H1 (cell line): Measurements from ENCODE around the gene GLB1L3. TPM values are rescaled to one million over a fixed set of nuclear protein-coding genes. Genes with fewer than 3 reads are reported as not detected.

Source experiments
- HDAC2 ChIP-seq, 2 experiments: fragments of 300-600 bp in 1 of 2; sonication (generic) in 1 of 2; IDR thresholded peaks; 2 replicates each; pipeline ENCODE4 v1.6.1; 2011 to 2012; ENCODE audit warnings: low read depth in 2 of 2, low read length in 2 of 2, mild to moderate bottlenecking in 2 of 2, moderate library complexity in 2 of 2, borderline replicate concordance in 1 of 2, inconsistent platforms in 1 of 2
- polyA plus RNA-seq, 7 experiments: library from polyadenylated mRNA; depleted of rRNA in 3 of 7; stranded (reverse) in 5 of 7; unstranded in 2 of 7; fragments of >200 nt in 5 of 7; fragments of 200-250 nt in 2 of 7; gene quantifications; 1 replicate in 5 of 7; 2 replicates in 1 of 7; 4 replicates in 1 of 7; pipeline versions ENCODE4 v1.2.1 to v1.2.3, GENCODE V29; 2011 to 2013; ENCODE audit warnings: missing spikeins in 2 of 7, mixed read lengths in 2 of 7
- total RNA-seq: library from RNA; stranded (reverse); fragmentation: NEBNext Ultra II Directional; extraction: Animal tissue kit (Norgen Biotek cat#: 25700); gene quantifications from 2 replicates; pipeline ENCODE4 v1.2.1, GENCODE V29; 2021
- TF ChIP-seq, protein P1 (sequence below), 3 experiments: IDR thresholded peaks; 1 replicate in 2 of 3; 2 replicates in 1 of 3; pipeline versions ENCODE4 v1.5.1 to v1.6.1; 2011; ENCODE audit warnings: low read length in 3 of 3, mild to moderate bottlenecking in 3 of 3, inconsistent platforms in 2 of 3, low read depth in 1 of 3, moderate library complexity in 1 of 3; ENCODE audit not compliant: insufficient read depth in 1 of 3; ENCODE audit errors: control extremely low read depth in 1 of 3
- TF ChIP-seq, protein P2 (sequence below): IDR thresholded peaks from 2 replicates; pipeline ENCODE4 v1.6.1; 2011; ENCODE audit warnings: low read depth, mild to moderate bottlenecking, low read length; ENCODE audit not compliant: insufficient read depth

GLB1L3 gene
- total and polyA plus RNA-seq, 2 of the 8 experiments (the other 6 are each of a cell fraction or from before 2014, with no cell fraction given): 14.9 to 33.2 TPM

DNA sequence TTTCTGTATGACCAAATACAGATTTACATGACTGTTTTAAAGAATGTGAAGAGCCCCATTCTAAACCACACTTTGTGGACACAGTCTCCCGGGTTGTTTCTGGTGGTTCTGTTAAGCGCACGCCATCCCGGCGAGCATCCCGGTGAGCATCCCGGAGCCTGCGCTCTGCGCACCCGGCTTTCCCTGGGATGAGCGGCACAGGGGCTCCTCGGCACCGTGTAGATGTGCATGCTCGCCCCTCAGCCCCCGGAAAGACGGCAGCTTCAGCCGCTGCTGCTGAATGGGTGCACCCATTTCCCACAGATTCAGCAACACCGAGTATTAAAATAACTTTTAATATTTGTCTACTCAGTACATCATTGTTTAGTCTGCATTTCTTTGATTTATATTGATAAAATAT is 91.6 kb downstream of the GLB1L3 start (continued):
- TF ChIP-seq, protein P1, sequence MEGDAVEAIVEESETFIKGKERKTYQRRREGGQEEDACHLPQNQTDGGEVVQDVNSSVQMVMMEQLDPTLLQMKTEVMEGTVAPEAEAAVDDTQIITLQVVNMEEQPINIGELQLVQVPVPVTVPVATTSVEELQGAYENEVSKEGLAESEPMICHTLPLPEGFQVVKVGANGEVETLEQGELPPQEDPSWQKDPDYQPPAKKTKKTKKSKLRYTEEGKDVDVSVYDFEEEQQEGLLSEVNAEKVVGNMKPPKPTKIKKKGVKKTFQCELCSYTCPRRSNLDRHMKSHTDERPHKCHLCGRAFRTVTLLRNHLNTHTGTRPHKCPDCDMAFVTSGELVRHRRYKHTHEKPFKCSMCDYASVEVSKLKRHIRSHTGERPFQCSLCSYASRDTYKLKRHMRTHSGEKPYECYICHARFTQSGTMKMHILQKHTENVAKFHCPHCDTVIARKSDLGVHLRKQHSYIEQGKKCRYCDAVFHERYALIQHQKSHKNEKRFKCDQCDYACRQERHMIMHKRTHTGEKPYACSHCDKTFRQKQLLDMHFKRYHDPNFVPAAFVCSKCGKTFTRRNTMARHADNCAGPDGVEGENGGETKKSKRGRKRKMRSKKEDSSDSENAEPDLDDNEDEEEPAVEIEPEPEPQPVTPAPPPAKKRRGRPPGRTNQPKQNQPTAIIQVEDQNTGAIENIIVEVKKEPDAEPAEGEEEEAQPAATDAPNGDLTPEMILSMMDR (IDR thresholded peaks at IDR 0.05; ENCODE audit: control extremely low read depth in 1 of 3, insufficient read depth in 1 of 3, low read depth in 1 of 3, low read length in 3 of 3): no peak
- TF ChIP-seq, protein P2, sequence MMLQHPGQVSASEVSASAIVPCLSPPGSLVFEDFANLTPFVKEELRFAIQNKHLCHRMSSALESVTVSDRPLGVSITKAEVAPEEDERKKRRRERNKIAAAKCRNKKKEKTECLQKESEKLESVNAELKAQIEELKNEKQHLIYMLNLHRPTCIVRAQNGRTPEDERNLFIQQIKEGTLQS: no peak
- TF ChIP-seq HDAC2 (IDR thresholded peaks at IDR 0.05; ENCODE audit: borderline replicate concordance in 1 of 2, low read depth in 2 of 2, low read length in 2 of 2): no peak

Other genes starting within 250 kb of the GLB1L3 start
- gene JAM3, start 207.3 kb upstream of the GLB1L3 start, total RNA-seq: 40.3 and 42.8 TPM in 2 replicates
- gene JAM3, start 207.3 kb upstream of the GLB1L3 start, polyA plus RNA-seq (2011; rRNA removed): 17.8 and 19.6 TPM in 2 replicates
- 50.3 and 55.2 TPM in 2 replicates for gene NCAPD3, start 52.4 kb upstream of the GLB1L3 start, total RNA-seq
- gene NCAPD3, start 52.4 kb upstream of the GLB1L3 start, polyA plus RNA-seq (2011; rRNA removed): 26.5 and 27.1 TPM in 2 replicates
- gene VPS26B, start 51.7 kb upstream of the GLB1L3 start, total RNA-seq: 26.8 and 27.0 TPM in 2 replicates
- gene VPS26B, start 51.7 kb upstream of the GLB1L3 start, polyA plus RNA-seq (2011; rRNA removed): 18.3 and 19.6 TPM in 2 replicates
- gene THYN1, start 23.0 kb upstream of the GLB1L3 start, total RNA-seq: 95.1 and 95.4 TPM in 2 replicates
- 41.3 and 77.3 TPM in 2 replicates for gene THYN1, start 23.0 kb upstream of the GLB1L3 start, polyA plus RNA-seq (2011; rRNA removed)
- gene ACAD8, start 22.8 kb upstream of the GLB1L3 start, total RNA-seq: 48.2 and 52.7 TPM in 2 replicates
- 40.9 and 45.8 TPM in 2 replicates for gene ACAD8, start 22.8 kb upstream of the GLB1L3 start, polyA plus RNA-seq (2011; rRNA removed)
- gene GLB1L2, start 55.6 kb downstream of the GLB1L3 start, total RNA-seq: 7.9 and 8.0 TPM in 2 replicates
- 4.4 and 5.7 TPM in 2 replicates for gene GLB1L2, start 55.6 kb downstream of the GLB1L3 start, polyA plus RNA-seq (2011; rRNA removed)
- 32.4 and 35.0 TPM in 2 replicates for gene B3GAT1, start 135.9 kb downstream of the GLB1L3 start, total RNA-seq
- 19.7 and 27.0 TPM in 2 replicates for gene B3GAT1, start 135.9 kb downstream of the GLB1L3 start, polyA plus RNA-seq (2011; rRNA removed)